ENCODE data around the gene KRT4.

KRT4 gene

DNA sequence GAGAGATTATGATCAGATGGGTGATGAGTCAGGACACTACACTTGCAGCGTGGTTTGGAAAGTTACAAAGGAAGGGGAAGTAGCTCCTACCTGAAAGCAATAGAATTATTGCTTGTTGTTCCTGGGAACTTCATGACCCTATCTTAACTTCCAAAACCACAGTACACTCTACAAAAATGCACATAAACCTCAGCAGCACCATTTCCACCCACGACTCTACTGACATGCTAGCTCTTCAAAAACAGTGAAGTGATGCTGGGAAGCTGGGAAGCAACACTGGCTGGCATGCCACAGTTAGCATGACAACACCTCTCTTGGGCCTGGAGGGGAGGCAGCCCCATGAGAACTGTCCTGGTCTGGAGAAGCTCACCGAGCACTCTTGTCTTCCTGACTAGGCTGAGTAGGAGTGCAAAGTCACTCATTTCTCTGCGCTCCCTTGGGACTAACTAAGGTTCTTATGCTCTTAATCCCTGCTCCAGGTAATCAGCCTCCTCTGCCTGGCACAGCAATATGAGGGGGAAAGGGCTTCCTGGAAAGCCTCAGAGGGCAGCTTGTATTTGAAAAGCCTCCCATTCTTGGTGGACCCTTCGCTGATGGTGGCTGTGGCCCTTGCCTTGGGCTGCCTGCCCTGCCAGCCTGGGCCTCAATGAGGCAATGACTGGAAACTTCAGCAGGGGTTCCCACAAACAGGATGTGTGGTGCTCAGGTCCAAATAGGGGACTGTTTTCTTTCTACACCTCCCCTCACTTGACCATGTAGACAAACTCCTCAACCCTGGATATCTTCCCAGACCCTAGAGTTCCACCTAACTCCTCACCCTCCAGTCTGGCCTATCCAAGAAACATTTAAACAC, 19.2 kb downstream of the KRT4 start:
- no peak overlapping the region for H3K4me3 ChIP-seq (ENCODE audit: low read depth, low read length)

DNA sequence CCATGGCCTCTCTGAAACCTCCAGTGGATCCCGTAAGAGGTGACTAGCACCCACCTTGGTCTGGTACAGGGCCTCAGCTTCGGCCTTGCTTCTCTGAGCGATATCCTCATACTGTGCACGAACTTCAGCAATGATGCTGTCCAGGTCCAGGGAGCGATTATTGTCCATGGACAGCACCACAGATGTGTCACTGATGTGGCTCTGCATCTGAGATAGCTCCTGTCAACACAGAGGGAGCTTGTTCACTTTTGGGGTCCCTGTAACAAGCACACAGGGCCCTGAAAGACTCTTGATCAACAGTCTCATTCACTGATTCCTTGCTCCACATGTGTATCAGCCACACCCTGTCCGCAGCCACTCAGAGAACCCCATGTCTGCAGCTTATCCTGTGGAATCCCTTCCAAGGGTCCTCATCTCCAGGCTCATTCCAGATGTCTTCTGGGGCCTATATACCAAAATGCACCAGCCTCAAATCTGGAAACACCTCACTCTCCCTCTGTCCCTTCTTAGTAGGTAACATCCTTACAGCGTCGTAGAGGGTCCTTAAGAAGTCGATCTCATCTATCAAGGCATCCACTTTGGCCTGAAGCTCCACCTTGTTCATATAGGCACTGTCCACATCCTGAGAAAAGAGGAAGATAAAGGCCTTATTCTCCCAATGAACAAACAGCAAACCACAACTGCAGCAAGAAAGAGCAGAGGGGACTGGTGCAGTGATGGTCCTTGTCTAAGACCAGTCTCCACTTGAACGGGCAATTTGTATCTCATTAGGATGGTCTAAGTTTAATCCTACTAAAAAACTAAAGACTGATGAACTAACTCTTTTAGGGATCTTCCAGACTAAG, 21.5 kb downstream of the KRT4 start:
- H3K4me3 ChIP-seq (ENCODE audit: low read depth, low read length), result no peak overlapping the region

DNA sequence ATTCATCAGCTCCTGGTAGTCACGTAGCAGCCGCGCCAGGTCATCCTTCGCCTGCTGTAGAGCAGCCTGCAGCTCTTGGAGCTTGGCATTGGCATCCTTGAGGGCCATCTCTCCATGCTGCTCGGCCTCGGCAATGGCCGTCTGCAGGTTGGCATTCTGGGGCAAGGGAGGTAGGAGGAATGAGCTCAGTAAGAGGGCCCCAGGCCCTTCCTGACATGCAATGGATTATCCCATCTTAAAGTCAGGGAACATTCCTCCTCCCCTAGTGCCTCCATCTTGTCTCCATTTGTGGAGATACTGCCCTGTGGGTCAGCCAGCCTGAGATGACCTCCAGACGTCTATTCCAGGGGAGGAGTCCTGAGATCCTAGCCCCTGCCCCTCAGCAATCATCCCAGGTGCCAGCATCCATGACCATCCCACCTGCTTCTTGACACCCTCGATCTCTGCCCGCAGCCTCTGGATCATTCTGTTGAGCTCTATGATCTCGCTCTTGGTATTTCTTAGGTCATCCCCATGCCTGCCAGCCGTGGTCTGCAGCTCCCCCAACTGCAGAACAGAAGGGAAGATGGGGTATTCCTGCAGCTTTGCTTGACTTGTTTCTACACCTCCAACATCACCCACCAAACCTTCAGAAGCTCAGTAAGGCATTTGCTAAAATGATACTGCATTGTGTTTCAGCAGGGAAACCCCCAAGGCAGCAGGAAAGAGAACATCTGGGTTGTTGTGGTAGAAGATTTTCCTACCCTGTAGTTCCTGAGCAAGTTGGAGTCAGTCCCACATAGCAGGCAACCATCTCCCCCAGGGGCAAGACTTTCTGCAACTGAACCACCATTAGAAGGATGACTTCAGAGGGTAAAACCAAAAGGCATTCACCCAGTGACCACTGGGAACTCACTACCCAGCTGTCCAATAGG, 22.4 kb downstream of the KRT4 start:
- H3K4me3 ChIP-seq (ENCODE audit: low read depth, low read length), result no peak overlapping the region

DNA sequence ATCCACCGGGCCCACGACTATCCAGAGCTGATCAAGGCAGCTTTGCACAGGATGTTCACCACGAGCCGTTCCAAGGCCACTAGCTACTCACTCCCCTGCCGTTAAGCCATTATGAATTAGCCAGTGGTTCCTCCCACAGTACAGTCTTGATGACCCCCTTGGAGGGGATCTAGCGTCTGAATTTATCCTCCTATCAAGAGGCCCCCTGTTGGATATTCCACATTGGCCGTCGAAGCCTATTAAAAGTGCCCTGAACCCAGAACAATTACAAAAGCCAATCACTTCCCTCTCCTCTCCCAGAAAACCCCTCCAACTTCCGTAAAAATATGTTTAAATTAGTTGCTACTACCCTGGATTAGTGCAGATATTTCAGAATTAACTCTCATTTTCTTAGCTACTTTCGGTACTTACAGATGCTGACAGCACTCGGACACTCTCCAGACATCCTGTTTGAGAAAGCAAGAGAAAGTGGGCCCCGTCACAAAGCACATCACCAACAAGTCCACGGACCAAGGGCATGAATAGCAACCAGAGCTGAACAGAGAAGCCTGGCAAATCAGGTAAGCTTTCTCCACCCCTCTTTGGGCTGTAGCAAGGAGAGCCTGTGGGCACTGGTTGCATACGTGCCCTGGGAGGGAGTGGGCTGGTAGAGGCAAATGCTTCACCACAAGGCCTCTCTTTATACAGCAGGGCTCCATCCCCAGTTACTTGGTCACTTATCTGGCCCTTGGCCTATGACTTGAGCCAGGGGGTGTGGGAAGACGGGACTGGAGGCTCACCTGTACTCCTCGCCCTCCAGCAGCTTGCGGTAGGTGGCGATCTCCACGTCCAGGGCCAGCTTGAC, 23.3 kb downstream of the KRT4 start:
- no peak overlapping the region for H3K4me3 ChIP-seq (ENCODE audit: low read depth, low read length)

DNA sequence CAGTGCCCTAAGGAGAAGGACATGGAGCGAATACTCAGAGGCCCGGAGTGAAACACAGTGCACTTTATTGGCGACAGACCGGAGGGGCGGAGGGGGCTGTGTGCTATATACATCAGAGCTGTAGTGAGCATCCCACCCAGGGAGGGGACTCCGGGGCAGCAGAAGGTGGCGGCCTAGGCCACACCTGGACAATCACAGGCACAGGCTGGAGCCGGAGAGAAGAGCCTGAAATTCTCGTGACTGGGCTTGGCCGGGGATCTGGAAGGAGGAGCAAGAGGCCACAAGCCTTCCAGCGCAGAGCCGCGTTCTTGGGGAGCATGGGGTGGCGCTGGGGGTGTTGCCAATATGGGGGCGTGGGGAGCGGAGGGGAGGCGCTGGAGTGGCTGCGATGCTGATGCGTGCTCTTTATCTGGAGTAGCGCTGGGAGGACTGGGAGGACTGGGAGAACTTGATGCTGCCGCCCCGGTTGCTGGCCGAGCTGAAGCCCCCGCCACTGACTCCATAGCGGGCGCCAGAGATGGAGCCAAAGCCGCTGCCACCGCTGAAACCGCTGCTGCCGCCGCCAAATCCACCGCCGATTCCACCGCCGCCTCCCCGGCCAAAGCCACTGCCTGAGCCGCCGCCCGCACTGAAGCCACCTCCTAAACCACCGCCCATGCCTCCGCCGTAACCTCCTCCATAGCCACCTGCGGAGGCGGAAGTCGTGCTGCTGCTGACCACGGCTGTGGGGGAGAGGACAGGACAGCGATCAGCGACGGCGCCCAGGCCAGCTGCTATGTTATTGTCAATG, 24.1 kb downstream of the KRT4 start:
- no peak overlapping the region for H3K4me3 ChIP-seq (ENCODE audit: low read depth, low read length)

DNA sequence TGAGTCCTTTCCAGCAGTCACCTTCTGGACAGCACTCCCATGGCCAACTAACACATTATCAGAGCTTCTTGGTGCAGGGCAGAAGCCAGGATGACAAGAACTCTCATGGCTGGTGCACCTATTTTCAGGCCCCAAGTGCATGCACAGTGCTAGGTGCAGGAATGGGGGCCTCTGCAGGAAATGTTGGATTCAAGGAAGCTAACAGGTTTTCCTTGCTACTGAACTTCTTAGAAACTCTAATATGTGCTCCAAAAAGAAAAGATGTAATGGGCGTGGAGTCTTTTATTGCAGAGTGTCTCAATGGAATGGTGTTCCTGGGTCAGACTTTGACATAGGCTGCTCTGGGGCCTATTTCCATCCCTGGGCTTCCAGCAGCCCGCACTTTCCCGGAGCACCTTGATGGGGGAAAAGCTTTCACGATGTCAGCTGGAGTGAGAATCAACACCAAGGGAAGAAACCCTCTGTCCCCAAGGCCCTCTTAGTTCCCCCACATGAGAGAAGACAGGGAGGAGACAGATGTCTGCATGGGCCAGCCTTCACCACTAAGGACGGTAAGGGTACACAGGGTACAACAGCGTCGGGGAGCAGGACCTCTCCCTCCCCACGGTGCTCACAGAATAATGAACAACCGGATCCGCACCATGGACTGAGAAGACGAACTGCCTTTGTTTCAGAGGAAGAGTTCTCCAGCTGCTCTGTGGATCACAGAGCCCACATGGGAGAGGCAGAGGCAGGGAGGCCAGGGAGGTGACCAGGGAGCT, 24.9 kb downstream of the KRT4 start:
- no peak overlapping the region for H3K4me3 ChIP-seq (ENCODE audit: low read depth, low read length)

DNA sequence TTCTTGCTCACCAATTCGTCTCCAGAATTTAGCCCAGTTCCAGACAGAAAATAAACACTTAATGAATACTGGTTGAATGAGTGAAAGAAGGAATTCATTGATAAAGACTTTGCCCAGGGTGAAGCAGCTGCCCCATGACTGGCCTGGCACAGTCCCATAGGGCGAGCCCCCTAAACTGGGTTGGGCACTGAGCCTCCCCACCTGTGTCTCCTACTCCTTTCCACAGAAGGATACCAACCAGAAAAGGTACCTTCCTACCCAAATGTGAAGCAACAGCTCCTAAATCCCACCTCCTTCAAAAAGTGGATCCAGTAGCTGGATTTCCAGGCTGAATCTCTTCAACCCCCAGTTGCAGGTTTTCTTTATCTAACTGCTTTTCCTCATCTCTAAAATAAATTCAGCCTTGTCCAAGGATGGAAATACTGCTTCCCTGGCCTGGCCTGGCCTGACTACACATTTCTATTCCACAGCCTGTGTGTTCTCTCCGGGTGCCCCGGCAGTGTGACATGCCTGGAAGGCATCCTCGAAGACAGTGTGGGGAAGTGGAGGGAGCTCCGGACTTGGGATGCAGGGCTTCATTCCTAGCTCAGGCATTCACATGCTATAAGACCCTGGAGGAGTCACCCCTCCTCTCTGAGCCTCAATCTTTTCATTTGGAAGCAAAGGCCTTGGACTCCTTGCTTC, 25.6 kb downstream of the KRT4 start:
- no peak overlapping the region for H3K4me3 ChIP-seq (ENCODE audit: low read depth, low read length)

DNA sequence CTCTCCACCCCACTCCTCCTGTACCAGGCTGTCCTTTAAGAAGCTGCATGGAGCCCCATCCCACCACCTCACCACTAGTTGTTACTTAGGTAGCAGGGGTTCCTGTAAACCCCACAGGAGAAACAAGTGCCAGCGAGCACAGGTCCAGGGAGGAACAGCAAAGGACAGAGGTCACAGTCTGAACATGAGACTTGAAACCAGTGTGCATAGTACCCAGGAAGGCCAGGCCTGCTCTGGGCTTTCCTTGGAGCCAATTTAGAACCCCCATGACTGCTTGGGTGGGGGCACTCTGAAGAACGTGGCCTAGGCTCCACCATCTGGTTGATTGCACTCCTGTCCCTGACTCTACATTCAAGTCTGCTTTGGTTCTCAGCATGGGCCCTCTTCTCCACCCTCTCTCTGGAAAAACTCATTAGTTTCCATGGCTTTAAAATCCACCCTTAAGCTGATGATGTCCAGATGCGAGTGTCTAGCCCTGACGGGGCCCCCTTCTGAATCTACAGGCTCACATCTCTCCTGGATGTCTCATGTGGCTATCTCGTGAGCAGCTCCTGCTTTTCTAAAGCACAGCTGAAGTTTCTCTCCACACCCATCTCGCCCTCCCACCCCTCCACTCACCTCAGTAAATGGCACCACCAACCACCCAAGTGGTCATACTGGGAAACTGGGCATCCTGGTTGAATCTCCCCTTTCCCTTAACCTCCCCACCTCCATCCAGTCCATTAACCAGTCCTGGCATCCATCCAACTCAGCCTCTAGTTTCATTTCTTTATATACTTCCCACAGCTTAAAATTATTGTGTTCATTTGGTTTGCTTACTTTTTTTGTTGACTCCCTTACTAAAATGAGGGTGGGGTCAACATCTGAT, 26.4 kb downstream of the KRT4 start:
- H3K4me3 ChIP-seq (ENCODE audit: low read depth, low read length), result no peak overlapping the region

DNA sequence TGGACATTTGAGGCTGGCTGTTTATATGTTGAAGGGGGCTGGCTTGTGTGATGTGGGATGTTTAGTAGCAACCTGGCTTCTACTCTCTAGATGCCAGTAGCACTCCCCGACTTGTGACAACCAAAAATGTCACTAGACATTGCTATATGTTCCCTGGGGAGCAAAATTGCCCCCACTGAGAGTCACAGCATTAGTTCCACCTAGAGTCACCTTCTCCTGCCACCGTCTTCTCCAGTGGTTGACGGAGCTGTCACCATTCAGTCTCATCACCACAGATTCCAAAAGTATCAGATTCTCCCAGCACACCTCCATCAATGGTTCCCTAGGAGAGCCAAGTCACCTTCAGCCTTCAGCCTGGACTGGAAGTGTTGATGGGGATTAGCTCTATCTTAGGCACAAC, 29.0 kb downstream of the KRT4 start:
- no peak overlapping the region for H3K4me3 ChIP-seq (ENCODE audit: low read depth, low read length)

DNA sequence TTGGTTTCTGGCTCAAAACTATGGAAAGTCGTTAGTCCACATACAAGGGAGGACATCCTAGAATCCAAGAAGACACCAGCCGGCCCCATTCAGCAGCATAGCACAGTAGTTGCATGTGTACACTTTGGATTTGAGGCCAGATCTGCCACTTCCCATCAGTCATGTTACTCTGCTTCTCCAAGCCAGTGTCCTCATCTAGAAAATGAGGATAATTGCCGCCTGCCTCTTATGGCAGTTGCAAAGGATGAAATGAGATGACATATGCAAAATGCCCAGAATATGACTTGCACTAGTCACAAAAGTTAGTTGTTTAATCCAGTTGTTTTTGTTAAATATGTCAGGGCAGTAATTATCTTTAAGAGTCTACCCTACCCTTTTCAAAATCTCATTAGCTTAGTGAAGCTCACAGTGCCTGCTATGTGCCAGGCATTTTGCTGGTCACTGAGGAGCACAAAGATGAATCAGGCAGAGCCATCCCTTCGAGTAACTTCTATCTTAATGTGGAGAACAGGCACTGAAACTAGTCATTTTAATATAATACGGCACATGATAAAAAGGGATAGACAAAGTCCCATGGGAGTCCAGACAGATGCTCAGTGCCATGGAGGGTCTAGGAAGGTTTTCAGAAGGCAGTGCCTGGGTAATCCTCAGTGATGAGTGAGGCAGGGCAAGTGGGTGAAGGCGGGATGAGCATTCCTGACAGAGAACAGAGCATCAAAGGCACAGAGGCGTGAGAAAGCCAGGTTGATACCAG, 30.2 kb downstream of the KRT4 start:
- H3K4me3 ChIP-seq (ENCODE audit: low read depth, low read length), result no peak overlapping the region

DNA sequence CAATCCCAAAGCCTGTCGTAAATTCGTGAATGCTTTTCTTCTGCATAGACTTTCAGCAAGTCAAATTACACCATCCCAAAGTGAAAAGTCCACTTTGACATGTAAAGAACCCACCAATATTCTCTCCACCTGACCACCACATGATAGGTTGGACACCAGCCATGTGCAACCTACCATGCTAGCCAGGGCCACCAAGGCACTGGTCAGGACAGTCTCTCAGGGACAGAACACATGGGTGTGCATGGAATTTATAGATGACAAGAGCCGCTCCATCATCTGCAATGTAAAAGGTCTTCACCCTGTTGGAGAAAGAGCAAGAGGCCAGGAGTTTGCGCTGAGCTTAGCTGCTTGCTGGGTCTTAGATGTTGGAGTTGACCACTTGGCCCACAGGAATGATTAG, 31.4 kb downstream of the KRT4 start:
- H3K4me3 ChIP-seq (ENCODE audit: low read depth, low read length), result no peak overlapping the region

DNA sequence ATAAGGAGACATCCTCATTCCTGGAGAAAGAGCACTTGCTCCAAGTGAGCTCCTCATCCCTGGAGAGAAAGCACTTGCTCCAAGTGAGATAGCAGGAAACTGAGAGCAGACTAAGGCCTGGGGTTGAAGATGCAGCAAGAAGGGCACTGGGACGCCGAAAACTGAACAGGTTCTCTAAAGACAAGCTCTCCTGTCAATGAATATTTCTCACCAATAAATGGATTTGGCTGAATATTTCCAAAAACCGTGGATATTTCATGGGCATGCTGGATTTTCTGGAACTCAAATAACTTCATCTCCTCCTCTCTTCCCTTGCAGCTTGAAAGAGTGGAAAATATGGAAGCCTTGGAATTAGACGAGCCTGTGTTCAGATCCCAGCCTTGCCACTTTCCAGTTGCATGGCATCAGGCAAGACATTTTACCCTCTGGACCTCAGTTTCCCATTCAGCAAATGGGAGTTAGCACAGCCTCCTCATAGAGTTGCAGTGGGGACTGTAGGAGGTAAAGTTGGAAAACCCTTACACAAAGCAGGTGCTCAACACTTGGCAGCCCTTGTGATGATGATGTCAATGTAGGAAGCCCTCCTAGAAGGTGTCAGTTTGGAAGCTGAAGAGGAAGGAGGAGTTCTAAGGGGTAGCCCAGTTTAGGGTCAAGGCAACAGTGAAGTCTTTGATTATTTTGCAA, 32.4 kb downstream of the KRT4 start:
- no peak overlapping the region for H3K4me3 ChIP-seq (ENCODE audit: low read depth, low read length)

DNA sequence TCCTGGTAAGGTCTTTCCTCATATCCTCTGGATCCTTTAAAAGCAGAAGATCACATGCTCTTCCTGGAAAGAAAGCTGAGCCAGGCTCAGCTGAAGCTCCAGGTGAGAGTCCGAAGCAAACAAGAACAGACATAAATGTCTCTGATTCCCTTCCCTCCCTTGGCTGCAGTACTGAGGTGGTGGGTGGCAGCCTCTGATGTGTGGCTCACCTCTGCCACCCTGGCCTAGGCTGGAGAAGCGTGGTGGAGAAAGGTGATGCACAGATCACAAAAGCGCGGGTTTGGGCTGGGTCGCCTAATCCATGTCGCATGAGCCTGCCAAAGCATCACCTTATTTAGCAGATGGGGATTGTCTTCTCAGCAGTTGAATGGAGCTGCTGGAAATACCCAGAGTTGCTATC, 34.0 kb downstream of the KRT4 start:
- H3K4me3 ChIP-seq (ENCODE audit: low read depth, low read length), result no peak overlapping the region

DNA sequence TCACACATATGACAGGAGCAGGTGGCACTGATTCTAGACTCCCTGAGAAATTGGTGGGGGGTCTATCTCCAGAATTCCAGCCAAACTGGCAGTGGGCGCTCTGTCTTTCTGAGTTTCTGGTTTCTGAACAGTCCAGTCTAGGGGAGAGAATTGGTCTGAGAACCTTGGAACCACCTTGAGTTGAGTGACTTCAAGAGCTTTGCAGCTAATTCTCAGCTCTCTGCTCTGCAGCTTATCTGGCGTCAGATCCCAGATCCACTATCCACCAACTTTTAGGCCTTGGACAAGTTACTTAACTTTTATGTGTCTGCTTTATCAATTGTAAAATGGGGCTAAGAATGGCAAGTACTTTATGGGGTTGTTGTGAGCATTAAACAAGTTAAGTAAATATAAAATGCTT, 35.1 kb downstream of the KRT4 start:
- H3K4me3 ChIP-seq (ENCODE audit: low read depth, low read length), result no peak overlapping the region

DNA sequence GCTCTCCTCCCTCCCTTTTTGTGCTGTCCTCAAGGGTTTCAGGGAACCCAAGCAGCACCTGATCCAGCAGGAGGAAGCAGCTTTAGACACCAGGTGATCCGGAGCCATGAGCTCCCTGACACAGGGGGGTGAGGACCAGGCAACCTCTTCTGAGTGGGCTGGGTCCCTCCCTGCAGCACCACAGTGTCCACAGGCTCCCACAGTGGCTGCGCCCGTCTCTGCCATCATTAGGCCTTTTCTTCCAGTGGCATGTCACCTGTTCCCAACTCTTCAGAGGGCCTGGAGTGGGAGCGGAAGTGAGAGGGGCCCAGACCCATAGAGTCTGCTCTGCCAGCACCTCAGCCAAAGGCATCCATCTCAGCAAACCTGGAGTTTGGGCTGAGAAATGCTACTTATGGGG, 36.4 kb downstream of the KRT4 start:
- H3K4me3 ChIP-seq (ENCODE audit: low read depth, low read length), result no peak overlapping the region

DNA sequence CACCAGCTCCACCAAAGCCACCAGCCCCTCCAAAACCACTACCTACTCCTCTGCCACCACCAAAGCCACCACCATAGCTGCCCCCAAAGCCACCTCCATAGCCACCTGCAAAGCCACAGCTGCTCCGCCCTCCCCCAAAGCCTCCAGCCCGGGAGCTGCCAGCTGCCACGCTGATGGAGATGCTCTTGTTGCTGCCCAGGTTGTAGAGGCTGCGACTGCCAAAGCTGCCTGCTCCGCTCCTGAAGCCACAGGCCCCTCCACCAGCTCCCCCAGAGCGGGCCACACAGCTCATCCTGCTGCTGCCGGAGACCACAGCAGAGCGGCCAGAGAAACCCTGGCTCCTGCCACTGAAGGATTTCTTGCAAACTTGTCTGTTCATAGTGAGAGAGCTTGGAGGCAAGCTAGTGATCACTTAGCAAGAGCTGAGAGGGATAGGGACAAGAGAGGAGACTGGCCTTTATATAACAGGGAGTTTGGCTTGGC, 37.0 kb downstream of the KRT4 start, which contains the start of gene KRT76:
Gene KRT76, minus strand, starts transcription at position 433 of the 483 bp plus-strand sequence. Its CDS starts 54 bp downstream, at position 379.
- H3K4me3 ChIP-seq (ENCODE audit: low read depth, low read length), result no peak within 1 kb of the TSS
